HepG2 (cell line): ENCODE results near the gene STAMBPL1. TPM values are rescaled to one million over a fixed set of nuclear protein-coding genes. Genes with fewer than 3 reads are reported as not detected.

Experiments used
- ARID3A ChIP-seq: IDR thresholded peaks from 2 replicates; pipeline ENCODE4 v1.6.1; 2012; ENCODE audit warnings: low read depth, low read length, improper control_type of control experiment
- DDIT3 ChIP-seq: sonication (generic); formaldehyde crosslinking; IDR thresholded peaks from 2 replicates; pipeline ENCODE4 v1.4.0; 2020; ENCODE audit warnings: mild to moderate bottlenecking, missing genetic modification reagents
- GMEB1 ChIP-seq: sonication (generic); formaldehyde crosslinking; IDR thresholded peaks from 2 replicates; pipeline ENCODE4 v1.5.1; 2020; ENCODE audit warnings: missing genetic modification reagents, mild to moderate bottlenecking, borderline replicate concordance
- KIAA2018 ChIP-seq: sonication (generic); formaldehyde crosslinking; IDR thresholded peaks from 2 replicates; pipeline ENCODE4 v1.5.0; 2020; ENCODE audit warnings: mild to moderate bottlenecking, missing genetic modification reagents, borderline replicate concordance
- MXI1 ChIP-seq: IDR thresholded peaks from 3 replicates; pipeline ENCODE4 v1.6.1; 2012; ENCODE audit warnings: low read depth, low read length, inconsistent platforms, borderline replicate concordance
- SMARCE1 ChIP-seq: fragments of 450-650 bp; IDR thresholded peaks from 2 replicates; pipeline ENCODE4 v1.6.1; 2017; ENCODE audit warnings: borderline replicate concordance
- ZFP90 ChIP-seq: sonication (generic); formaldehyde crosslinking; IDR thresholded peaks from 2 replicates; pipeline ENCODE4 v1.8.0; 2022; ENCODE audit warnings: missing genetic modification reagents, mild to moderate bottlenecking, inconsistent platforms, borderline replicate concordance
- ZNF512B ChIP-seq: sonication (generic); formaldehyde crosslinking; IDR thresholded peaks from 2 replicates; pipeline ENCODE4 v1.5.1; 2020; ENCODE audit warnings: missing genetic modification reagents, mild to moderate bottlenecking, borderline replicate concordance
- ZNF670 ChIP-seq: sonication (generic); formaldehyde crosslinking; IDR thresholded peaks from 2 replicates; pipeline ENCODE4 v1.8.0; 2022; ENCODE audit warnings: mild to moderate bottlenecking, missing genetic modification reagents, borderline replicate concordance
- polyA plus RNA-seq, 8 experiments: library from polyadenylated mRNA; depleted of rRNA in 3 of 8; stranded (reverse) in 7 of 8; unstranded in 1 of 8; fragments of >200 nt; fragmentation: Illumina TruSeq in 4 of 8; extraction: Trizol in 4 of 8; gene quantifications; 2 replicates each; pipeline versions ENCODE4 v1.2.1 to v1.2.3, GENCODE V29; 2011 to 2016; ENCODE audit warnings: low read depth in 4 of 8, missing spikeins in 1 of 8, mixed read lengths in 1 of 8; ENCODE audit not compliant: insufficient read depth in 1 of 8
- total RNA-seq, 5 experiments: library from RNA; depleted of rRNA; stranded (reverse); fragments of >200 nt; fragmentation: Illumina TruSeq; extraction: Trizol; gene quantifications; 2 replicates each; pipeline ENCODE4 v1.2.3, GENCODE V29; 2016; ENCODE audit warnings: low read depth in 1 of 5

The STAMBPL1 gene
- total and polyA plus RNA-seq, 2 of the 13 experiments (the other 11 are each of a cell fraction or from before 2014, with no cell fraction given): 1.4 to 1.5 TPM

- TF ChIP-seq ZNF512B (CRISPR knock-in tag) (peak; percentile 78; the same call in 1 of the 2 replicates), ARID3A (no peak), GMEB1 (CRISPR knock-in tag) (peak; percentile 68; the same call in 1 of the 2 replicates), DDIT3 (CRISPR knock-in tag) (no peak), SMARCE1 (no peak), ZFP90 (no peak), ZNF670 (CRISPR knock-in tag) (no peak; the same call in 1 of the 2 replicates), KIAA2018 (CRISPR knock-in tag) (no peak), MXI1 (peak; percentile 46; the same call in 2 of the 3 replicates)
Measured at GRCh38 chr10:88880282-88881076, 434 bp downstream of the STAMBPL1 start (continued).
